Activated T-helper 2 cell treated with anti-CD3 and anti-CD28 coated beads, Interferon-gamma antibody, Interleukin-2, Interleukin-4, amounts not matched to agents 10 μg/mL and 5 μg/mL and 100 μg/mL, durations not matched to agents 14 hours and 24 hours and 36 hours (primary cell): Measurements from ENCODE around the gene BCKDHA. TPM values are rescaled to one million over a fixed set of nuclear protein-coding genes. Genes with fewer than 3 reads are reported as not detected.
"Not testable (repeated sequence)": the region's sequence is repeated elsewhere in the genome, so short reads cannot be mapped to it uniquely, and the experiment has no call there.

Experiments
- DNase-seq: peaks from one replicate; pipeline ENCODE4 v3.0.0; 2021; ENCODE audit warnings: low spot score
- H3K27ac Mint-ChIP-seq: one replicate; pipeline ENCODE4 v1.8.0; 2021; ENCODE audit warnings: mixed read lengths
- H3K27me3 Mint-ChIP-seq: one replicate; pipeline ENCODE4 v1.8.0; 2021; ENCODE audit warnings: low read depth, mixed read lengths
- H3K36me3 Mint-ChIP-seq: one replicate; pipeline ENCODE4 v1.8.0; 2021; ENCODE audit warnings: low read depth, mixed read lengths
- H3K4me1 Mint-ChIP-seq: one replicate; pipeline ENCODE4 v1.8.0; 2021; ENCODE audit warnings: low read depth, mixed read lengths
- H3K4me3 Mint-ChIP-seq: one replicate; pipeline ENCODE4 v1.8.0; 2021; ENCODE audit warnings: low read depth, mild to moderate bottlenecking, moderate library complexity, mixed read lengths
- H3K9me3 Mint-ChIP-seq: one replicate; pipeline ENCODE4 v1.8.0; 2021; ENCODE audit warnings: mixed read lengths
- intact Hi-C: fragments of 100-400 bp; cut with micrococcal nuclease; formaldehyde crosslinking; loops from one replicate; pipeline ENCODE4 v1.15.1; 2023
- total RNA-seq: library from RNA; stranded (reverse); gene quantifications from 2 replicates; pipeline ENCODE4 v1.2.3, GENCODE V29; 2022

The BCKDHA gene
- total RNA-seq, 1 donor from 2014 or later = 18.9 TPM

- Mint-ChIP-seq H3K4me3 (no peak overlapping the region), H3K9me3 (no peaks in the 10 kb centered on the region), H3K27me3 (no peaks in the 10 kb centered on the region), H3K36me3 (peaks cover 23% of the 10 kb centered on the region), H3K27ac (peak overlapping the region; percentile 78), H3K4me1 (peaks cover 39% of the 10 kb centered on the region)
- DNase-seq = no peak
- intact Hi-C loops = no loop called here
Measured at GRCh38 chr19:41357746-41358145, 39.9 kb upstream of the BCKDHA start.

- Mint-ChIP-seq H3K27ac (peak overlapping the region; percentile 21), H3K4me3 (no peak overlapping the region), H3K27me3 (no peaks in the 10 kb centered on the region), H3K9me3 (no peaks in the 10 kb centered on the region), H3K36me3 (peaks cover 20% of the 10 kb centered on the region), H3K4me1 (peaks cover 46% of the 10 kb centered on the region)
- DNase-seq = no peak
- intact Hi-C loops = no loop called here
Measured at GRCh38 chr19:41359741-41360140, 37.9 kb upstream of the BCKDHA start.

GRCh38 chr19:41362143-41362847 lies 35.3 kb upstream of the BCKDHA start:
- peaks cover 34% of the 10 kb centered on the region for H3K4me1 Mint-ChIP-seq
- DNase-seq = no peak
- H3K9me3 Mint-ChIP-seq = no peaks in the 10 kb centered on the region
- H3K4me3 Mint-ChIP-seq = peak overlapping the region; percentile 84
- H3K27me3 Mint-ChIP-seq = no peaks in the 10 kb centered on the region
- no peak overlapping the region for H3K27ac Mint-ChIP-seq
- H3K36me3 Mint-ChIP-seq = peaks cover 5% of the 10 kb centered on the region
- intact Hi-C loops = no loop called here

- Mint-ChIP-seq H3K4me3 (peak overlapping the region; percentile 84), H3K27me3 (no peaks in the 10 kb centered on the region), H3K36me3 (peaks cover 5% of the 10 kb centered on the region), H3K4me1 (peaks cover 30% of the 10 kb centered on the region), H3K9me3 (no peaks in the 10 kb centered on the region), H3K27ac (peak overlapping the region; percentile 91)
- intact Hi-C loops = loop anchor here (1.0 kb wide), 2 partner anchors 9 to 34 kb away; partner anchors contain the start of genes BCKDHA and EXOSC5
- no peak for DNase-seq
Measured at GRCh38 chr19:41363371-41363752, 34.3 kb upstream of the BCKDHA start.

GRCh38 chr19:41363753-41364523 lies 33.7 kb upstream of the BCKDHA start, which contains the start of gene B9D2:
Gene B9D2, minus strand, starts transcription at chr19:41364149. Its CDS starts 630 bp downstream, at chr19:41363519.
- intact Hi-C loops = loop anchor here (1.0 kb wide), 2 partner anchors 10 to 33 kb away; partner anchors contain the start of genes BCKDHA and EXOSC5
- Mint-ChIP-seq H3K36me3 (peaks cover 5% of the 10 kb centered on the region), H3K27ac (peak within 1 kb of the TSS; percentile 91), H3K4me1 (peaks cover 28% of the 10 kb centered on the region), H3K27me3 (no peaks in the 10 kb centered on the region), H3K9me3 (no peaks in the 10 kb centered on the region), H3K4me3 (peak within 1 kb of the TSS; percentile 84)
- peak; percentile 98 for DNase-seq

GRCh38 chr19:41364524-41365391 lies 32.9 kb upstream of the BCKDHA start:
- Mint-ChIP-seq H3K27ac (peak overlapping the region; percentile 91), H3K4me3 (peak overlapping the region; percentile 84), H3K9me3 (no peaks in the 10 kb centered on the region), H3K4me1 (peaks cover 28% of the 10 kb centered on the region), H3K27me3 (no peaks in the 10 kb centered on the region), H3K36me3 (peaks cover 4% of the 10 kb centered on the region)
- DNase-seq = no peak
- intact Hi-C loops = no loop called here

- intact Hi-C loops = no loop called here
- peak overlapping the region; percentile 46 for H3K27ac Mint-ChIP-seq
- H3K36me3 Mint-ChIP-seq = no peaks in the 10 kb centered on the region
- H3K4me1 Mint-ChIP-seq = peaks cover 28% of the 10 kb centered on the region
- H3K27me3 Mint-ChIP-seq = no peaks in the 10 kb centered on the region
- no peak for DNase-seq
- H3K9me3 Mint-ChIP-seq = no peaks in the 10 kb centered on the region
- H3K4me3 Mint-ChIP-seq = peak overlapping the region; percentile 11
Measured at GRCh38 chr19:41366089-41366488, 31.5 kb upstream of the BCKDHA start.

GRCh38 chr19:41367848-41368301 lies 29.7 kb upstream of the BCKDHA start:
- H3K4me3 Mint-ChIP-seq = no peak overlapping the region
- peak overlapping the region; percentile 62 for H3K27ac Mint-ChIP-seq
- H3K4me1 Mint-ChIP-seq = peaks cover 23% of the 10 kb centered on the region
- no peaks in the 10 kb centered on the region for H3K36me3 Mint-ChIP-seq
- H3K27me3 Mint-ChIP-seq = no peaks in the 10 kb centered on the region
- H3K9me3 Mint-ChIP-seq = no peaks in the 10 kb centered on the region
- DNase-seq = no peak
- intact Hi-C loops = no loop called here

GRCh38 chr19:41369769-41370168 lies 27.8 kb upstream of the BCKDHA start:
- Mint-ChIP-seq H3K27me3 (no peaks in the 10 kb centered on the region), H3K9me3 (no peaks in the 10 kb centered on the region), H3K4me3 (no peak overlapping the region)

GRCh38 chr19:41371119-41371518 lies 26.5 kb upstream of the BCKDHA start:
- H3K27ac Mint-ChIP-seq, H3K4me3 Mint-ChIP-seq, DNase-seq, intact Hi-C loops, H3K27me3 Mint-ChIP-seq, H3K36me3 Mint-ChIP-seq, H3K9me3 Mint-ChIP-seq: not testable (repeated sequence)
- H3K4me1 Mint-ChIP-seq = peaks cover 16% of the 10 kb centered on the region

More at GRCh38 chr19:41369769-41370168, 27.8 kb upstream of the BCKDHA start:
- Mint-ChIP-seq H3K36me3 (no peaks in the 10 kb centered on the region), H3K4me1 (peaks cover 13% of the 10 kb centered on the region), H3K27ac (no peak overlapping the region)
- intact Hi-C loops = no loop called here
- no peak for DNase-seq

GRCh38 chr19:41371541-41371940 lies 26.1 kb upstream of the BCKDHA start:
- Mint-ChIP-seq H3K36me3 (no peaks in the 10 kb centered on the region), H3K4me1 (peaks cover 13% of the 10 kb centered on the region), H3K9me3 (no peaks in the 10 kb centered on the region), H3K27ac (no peak overlapping the region), H3K4me3 (no peak overlapping the region), H3K27me3 (no peaks in the 10 kb centered on the region)
- intact Hi-C loops = no loop called here
- DNase-seq = no peak

- no peak for DNase-seq
- H3K9me3 Mint-ChIP-seq = no peaks in the 10 kb centered on the region
Measured at GRCh38 chr19:41372501-41372900, 25.1 kb upstream of the BCKDHA start.

More at GRCh38 chr19:41372501-41372900, 25.1 kb upstream of the BCKDHA start:
- Mint-ChIP-seq H3K4me1 (peaks cover 17% of the 10 kb centered on the region), H3K27ac (no peak overlapping the region), H3K4me3 (no peak overlapping the region), H3K36me3 (peaks cover 5% of the 10 kb centered on the region), H3K27me3 (no peaks in the 10 kb centered on the region)
- intact Hi-C loops = no loop called here
